HL-60 (cell line): ENCODE results near the gene GRID2.

ENCODE experiments used
- POLR2AphosphoS5 ChIP-seq: IDR thresholded peaks from 2 replicates; pipeline ENCODE4 v1.6.1; 2012; ENCODE audit warnings: low read depth
- TF ChIP-seq, protein P1 (sequence below): IDR thresholded peaks from one replicate; pipeline ENCODE4 v1.5.1; 2011; ENCODE audit warnings: low read length, control low read depth, inconsistent platforms; ENCODE audit not compliant: insufficient read depth

DNA sequence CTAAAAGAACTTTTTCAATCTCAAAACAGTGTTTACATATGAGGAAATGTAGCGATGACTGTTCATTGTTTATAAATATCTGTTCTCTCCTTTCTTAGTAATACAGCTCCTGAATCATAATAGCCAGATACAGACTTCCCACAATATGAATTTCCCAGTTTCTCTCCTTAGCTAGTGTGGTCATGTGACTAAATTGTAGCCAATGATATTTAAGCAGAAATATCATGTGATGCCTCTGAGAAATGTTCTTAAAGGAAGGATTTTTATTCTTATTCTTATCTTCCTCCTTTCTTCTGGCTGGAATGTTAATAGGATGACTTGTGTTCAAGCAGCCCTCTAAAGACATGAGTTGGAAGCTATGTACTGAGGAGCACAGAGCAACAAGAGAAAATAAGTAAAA is 1141.1 kb downstream of the GRID2 start:
- TF ChIP-seq, protein P1, sequence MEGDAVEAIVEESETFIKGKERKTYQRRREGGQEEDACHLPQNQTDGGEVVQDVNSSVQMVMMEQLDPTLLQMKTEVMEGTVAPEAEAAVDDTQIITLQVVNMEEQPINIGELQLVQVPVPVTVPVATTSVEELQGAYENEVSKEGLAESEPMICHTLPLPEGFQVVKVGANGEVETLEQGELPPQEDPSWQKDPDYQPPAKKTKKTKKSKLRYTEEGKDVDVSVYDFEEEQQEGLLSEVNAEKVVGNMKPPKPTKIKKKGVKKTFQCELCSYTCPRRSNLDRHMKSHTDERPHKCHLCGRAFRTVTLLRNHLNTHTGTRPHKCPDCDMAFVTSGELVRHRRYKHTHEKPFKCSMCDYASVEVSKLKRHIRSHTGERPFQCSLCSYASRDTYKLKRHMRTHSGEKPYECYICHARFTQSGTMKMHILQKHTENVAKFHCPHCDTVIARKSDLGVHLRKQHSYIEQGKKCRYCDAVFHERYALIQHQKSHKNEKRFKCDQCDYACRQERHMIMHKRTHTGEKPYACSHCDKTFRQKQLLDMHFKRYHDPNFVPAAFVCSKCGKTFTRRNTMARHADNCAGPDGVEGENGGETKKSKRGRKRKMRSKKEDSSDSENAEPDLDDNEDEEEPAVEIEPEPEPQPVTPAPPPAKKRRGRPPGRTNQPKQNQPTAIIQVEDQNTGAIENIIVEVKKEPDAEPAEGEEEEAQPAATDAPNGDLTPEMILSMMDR, result no peak
- TF ChIP-seq POLR2AphosphoS5, result no peak
